Limb (tissue), 2 donors: ENCODE results near the gene PIP4K2A.
A peak's percentile ranks its signal among the peaks of the same experiment; 100 is the strongest.
"Not testable (repeated sequence)": the region's sequence is repeated elsewhere in the genome, so short reads cannot be mapped to it uniquely, and the experiment has no call there.

Source experiments
- DNase-seq, 2 donors: peaks; one replicate each; pipeline ENCODE4 v3.0.0-alpha.2; 2016; ENCODE audit errors: extremely low spot score in 2 of 2

The PIP4K2A gene

DNA sequence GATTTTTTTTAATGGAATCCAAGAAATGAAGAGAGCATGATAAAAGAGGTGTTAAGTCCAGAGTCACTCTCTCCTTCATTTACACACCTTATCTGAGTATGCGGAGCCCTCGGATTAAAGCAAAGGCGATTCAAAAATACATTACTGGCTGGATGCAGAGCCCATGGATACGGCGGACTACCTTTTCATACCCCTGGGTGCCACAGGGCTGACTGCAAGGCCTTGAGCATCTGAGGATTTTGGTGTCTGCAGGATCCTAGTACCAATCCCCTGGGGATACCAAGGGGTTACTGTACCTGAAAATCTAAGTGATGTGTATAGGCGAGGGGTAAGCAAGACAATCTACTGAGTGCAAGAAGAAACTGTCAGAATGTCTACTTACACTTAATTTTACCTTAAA is 20.5 kb downstream of the PIP4K2A start:
- no peak for DNase-seq

DNA sequence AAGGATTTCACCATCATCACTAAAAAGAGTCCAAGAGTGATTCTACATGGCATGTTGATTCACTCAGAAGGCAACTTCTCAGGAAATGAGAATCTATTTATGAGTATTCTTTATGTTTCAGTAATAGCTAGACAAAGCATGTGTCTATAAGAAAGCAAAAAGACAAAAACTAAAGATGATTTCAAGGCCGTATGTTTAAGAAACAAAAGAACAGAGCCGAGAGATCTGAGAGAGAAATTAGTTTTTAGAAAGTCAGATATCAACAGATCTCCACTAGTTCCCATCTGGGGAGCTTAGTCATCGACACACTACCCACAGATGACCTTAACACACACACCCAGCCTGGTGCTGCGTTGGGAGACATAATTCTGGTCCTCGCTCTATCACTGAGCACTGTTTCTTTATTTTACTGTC is 21.0 kb downstream of the PIP4K2A start:
- no peak for DNase-seq

DNA sequence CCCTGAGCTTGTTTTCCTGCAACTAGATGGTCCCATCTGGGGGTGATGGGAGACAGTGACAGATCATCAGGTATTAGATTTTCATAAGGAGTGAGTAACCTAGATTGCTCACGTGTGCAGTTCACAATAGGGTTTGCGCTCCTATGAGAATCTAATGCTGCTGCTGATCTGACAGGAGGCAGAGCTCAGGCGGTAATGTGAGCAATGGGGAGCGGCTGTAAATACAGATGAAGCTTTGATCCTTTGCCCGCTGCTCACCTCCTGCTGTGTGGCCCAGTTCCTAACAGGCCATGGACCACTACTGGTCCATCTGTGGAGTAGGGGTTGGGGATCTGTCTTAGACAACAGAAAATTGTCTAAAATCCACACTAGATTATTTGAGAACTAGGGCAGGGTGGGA is 22.3 kb downstream of the PIP4K2A start:
- DNase-seq: not testable (repeated sequence)

DNA sequence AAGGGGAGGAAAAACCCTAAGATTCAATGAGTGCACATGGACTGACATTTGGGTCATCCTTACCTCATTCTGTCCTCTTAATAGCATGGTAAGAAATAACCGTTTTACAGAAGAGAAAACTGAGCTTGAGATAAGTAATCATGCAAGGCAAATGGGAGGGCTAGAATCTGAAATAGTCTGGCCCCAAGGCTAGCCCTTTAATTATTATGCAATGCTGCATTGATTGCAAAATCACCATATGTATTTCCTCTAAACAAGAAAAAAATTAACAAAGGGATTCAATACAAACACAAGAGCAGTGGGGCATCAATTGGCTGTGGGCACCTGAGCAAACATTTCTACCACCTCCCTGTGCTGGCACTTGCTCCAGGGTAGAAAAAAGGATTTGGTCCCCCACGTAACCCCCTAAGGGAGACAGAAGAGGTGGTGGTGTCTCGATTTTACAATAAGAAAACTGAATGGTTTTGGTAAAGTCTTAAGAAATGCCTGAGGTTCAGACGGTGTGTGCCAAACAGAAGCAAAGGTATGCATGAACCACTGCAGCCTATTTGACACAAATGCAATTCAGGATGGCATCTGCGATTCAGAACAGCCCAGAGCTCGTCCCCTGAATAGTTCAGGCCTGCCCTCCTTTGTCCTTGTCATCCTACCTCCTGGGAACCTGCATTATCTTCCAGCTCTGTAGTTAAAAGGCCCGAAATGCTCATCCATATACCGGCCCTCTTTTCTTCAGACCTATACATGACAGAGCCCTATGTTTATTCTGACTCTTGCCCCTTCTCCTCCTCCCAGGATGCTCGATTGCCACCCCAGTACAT is 23.6 kb downstream of the PIP4K2A start:
- no peak for DNase-seq

DNA sequence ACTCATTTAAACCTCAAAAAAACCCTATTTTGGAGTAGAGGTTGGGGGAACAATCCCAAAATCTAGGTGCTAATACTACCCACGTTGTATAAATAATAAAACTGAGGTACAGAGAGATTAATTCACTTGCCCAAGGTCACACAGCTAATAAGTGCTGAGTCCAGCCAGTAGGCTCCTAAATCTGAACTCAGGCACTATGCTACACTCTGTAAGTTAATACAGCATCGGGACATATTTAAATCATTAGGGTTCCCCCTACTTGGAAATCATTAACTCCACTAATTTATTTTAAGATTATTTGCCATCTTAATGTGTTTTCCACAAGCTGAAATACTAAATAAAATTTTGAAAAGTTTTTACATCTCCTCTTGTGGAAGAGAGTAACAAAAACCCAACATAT is 24.2 kb downstream of the PIP4K2A start:
- DNase-seq: no peak

DNA sequence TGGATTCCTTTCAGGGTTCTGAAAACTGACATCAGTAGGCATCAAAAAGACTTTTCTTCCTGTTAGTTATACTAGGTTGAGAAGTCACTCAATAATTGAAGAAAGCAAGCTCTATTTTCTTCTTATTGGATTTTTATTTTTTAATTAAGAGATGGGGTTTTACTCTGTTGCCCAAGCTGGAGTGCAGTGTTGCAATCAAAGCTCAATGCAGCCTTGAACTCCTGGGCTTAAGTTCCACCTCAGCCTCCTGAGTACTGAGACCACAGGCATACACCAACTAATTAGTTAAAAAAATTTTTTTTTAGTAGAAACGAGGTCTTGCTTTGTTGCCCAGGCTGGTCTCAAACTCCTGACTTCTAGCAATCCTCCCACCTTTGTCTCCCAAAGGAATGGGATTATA is 28.0 kb downstream of the PIP4K2A start:
- no peak for DNase-seq

DNA sequence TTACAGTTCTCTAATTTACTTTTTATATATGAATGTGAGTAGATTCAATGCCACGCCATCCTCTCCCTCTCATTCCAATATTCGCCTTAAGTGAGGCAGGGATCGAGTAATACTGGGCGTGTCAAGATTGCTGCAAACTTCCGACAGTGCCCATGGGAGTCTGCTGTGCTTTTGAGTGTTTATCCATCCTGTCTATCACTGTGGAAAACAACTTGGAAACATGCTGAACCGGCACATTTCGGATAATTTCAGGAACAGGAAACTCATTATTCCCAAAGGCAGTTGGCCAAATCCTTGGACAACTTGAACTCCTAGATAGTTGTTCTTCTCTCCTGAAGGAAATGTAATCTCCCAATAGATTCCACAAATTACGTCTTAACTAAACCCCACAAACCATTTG is 28.5 kb downstream of the PIP4K2A start:
- DNase-seq: no peak

DNA sequence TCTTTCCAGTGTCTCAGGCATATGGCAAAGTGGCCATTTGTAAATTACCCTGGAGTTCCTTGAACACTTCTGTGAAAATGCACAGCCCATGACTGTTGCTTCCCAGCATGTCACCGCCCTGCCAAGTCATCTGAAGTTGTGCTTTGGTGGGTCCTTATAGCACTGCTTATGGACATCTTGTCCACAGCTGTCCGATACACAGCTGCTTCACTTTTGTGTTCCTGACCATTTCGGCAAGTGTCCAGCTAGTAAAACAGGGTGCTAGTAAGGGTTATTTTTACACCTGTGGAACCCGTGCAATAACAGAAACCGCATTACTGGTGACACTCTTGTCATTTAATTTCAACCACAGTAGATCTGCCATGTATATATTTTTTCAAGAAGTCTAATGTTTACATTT is 29.7 kb downstream of the PIP4K2A start:
- no peak for DNase-seq

DNA sequence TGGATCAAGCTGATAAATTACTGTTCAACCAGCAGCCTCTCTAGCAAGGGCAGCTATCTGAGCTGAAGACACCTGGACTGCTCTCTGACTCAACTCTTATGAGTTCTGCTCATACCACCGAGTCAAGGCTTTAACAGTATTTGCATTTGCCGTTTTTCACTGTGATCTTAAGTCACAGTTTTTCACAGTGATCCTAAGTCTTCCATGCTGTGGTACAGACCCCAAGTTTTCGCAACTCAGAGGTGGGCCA is 31.3 kb downstream of the PIP4K2A start:
- no peak for DNase-seq

DNA sequence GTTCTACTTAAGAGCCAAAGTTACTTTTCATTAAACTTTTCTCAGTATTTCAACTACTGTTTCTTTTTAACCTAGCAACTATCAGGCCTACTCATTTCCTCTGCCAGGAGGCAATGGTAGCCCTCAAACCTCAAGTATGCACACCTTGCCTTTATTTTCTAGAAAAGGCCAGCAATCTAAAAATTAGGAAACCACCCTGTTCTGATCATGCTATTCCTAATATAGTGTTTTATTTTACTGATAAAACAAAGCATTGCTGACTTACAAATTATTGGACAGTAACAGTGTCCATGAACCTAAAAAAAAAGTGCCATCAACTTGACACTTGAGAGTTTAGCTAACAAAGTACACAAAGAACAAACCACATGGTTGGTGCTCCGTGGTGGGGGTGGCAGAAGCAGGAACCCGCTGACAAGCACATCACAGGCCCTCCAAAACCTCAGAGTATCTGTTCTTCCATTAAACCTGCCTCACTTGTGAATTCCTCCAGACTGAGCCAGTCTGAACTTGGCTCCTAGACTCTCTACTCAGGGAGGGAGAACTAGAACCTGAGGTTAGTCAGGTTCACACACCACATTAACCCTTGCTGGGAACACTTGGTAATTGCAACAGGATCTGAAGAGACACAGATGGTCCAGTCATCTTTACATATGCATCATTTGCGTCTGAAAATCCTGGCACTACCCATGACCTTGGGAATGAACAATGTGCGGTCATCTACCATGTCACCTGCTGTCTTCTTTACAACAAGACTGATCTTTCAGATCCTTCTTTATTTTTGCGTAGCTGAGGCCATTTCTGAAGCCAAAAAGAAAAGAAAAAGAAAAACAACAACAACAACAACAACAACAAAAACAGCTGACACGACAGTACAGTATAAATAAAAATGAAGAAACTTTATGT is 31.9 kb downstream of the PIP4K2A start:
- no peak for DNase-seq

DNA sequence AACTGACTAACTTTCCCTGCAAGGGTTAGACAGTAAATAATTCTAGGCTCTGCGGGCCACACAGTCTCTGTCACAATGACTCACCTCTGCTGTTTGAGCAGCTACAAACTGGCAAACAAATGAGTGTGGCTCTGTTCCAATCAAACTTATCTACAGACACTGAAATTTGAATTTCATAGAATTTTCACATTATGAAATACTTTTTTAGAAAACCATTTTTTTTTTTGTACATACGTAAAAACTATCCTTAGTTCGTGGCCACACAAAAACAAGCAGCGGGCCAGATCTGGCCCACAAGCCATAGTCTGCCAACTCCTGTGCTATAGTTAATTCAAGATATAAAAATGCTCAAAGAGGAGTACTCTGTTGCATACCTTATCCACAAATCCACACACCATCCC is 32.6 kb downstream of the PIP4K2A start:
- DNase-seq: no peak

DNA sequence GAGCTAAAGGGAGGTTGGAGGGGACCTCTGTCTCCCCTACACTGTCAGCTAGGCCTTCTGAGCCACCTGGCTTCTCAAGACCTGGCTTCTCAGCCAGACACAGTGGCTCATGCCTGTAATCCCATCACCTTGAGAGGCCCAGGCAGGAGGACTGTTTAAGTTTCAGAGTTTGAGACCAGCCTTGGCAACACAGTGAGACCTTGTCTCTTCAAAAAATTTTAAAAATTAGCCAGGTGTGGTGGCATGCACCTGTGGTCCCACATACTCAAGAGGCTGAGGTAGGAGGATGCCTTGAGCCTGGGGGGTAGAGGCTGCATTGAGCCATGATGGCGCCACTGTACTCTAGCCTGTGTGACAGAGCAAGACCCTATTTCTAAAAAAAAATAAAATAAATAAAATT is 33.1 kb downstream of the PIP4K2A start:
- no peak for DNase-seq

DNA sequence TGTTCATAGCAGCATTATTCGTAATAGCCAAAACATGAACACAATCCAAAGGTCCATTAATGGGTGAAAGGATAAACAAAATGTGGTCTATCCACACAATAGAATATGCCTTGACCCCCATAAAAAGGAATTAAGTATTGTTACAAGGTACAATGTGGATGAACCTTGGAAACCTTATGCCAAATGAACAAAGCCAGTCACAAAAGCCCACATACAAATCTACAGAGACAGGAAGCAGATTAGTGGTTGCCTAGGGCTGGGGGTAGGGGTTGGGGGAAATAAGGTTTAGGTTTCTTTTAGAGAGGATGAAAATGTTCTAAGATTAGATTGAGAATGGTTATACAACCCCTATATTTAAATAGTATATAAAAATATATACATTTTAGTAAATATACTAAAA is 34.8 kb downstream of the PIP4K2A start:
- DNase-seq: no peak

DNA sequence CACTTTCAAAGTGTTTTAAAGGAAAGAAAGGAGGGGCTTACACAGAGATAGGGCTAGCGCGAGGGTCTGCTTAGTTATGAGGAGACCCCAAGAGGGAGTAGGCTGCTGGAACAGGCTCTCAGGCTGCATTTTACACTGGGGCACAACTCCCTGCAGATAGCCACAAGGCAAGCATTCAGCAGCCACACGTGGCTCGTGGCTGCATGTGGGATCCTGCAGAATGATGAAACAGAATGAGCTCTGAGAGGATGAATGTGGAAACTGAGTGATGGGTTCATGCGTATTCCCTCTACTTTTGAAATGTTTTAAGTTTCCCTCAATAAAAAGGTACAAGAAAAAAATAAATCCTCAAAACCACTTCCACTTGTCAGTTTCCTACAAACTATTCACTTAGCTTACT is 37.0 kb downstream of the PIP4K2A start:
- no peak for DNase-seq

DNA sequence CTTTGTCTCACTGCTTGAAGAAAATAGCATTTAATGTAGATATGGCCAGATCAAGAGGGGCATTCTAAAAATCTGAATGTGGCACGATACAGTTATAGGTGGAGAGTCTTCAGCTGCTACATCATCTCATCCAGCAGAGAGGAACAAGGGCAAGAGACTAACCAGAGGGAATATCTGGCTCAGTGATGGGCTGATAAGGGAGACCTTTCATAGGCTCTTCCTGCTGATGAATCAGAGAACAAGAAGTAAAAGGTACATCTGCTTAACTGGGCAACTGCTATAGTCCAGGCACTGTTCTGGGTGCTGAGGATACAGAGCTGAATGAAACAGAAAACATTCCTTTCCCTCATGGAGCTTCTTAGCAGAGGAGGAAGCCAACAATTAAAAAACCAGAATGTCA is 37.9 kb downstream of the PIP4K2A start:
- no peak for DNase-seq

DNA sequence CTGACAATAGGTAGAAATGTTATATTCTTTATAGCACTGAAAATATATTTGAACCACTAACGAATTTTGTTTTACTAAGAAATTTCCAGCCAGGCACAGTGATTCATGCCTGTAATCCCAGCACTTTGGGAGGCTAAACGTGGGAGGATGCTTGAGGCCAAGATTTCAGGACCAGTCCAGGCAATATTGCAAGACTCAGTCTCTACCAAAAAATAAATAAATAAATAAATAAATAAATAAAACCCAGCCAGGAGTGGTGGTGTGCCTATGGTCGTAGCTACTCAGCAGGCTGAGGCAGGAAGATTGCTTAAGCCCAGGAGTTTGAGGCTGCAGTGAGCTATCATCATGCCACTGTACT is 39.8 kb downstream of the PIP4K2A start:
- DNase-seq: no peak

DNA sequence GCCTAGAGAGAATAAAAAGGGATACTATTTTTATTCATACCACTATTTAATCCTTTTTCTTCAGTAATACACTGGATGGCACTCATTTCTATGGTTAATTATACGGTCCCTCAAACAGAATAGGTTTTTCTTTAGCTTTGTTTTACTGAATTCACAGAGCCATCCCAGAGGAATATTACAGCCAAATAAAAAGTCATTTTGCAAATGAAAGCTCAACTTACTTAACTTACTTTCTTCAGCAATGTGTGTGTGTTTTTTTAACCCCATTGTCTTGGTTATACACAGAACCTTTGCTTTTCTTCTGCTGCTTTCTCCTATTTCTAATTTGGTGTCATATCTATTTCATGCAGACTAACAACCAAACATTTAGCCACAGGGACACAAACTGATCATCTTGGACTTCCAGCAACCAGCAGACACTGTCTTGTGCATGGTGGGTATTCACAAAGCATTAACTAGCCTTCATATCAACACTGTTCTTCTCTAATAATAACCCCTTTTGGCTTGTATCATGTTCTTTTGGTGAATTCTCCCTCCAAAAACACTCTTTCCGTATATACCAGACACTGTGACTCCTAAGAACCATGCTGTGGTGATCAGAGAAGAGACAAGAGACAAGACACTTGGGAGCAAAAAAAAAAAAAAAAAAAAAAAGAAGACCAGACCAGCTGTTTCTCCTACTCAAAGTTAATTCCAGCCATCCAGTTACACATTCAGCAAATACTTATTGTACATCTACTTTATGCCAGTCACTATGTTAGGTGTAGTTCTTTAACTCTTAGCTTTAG is 40.4 kb downstream of the PIP4K2A start:
- DNase-seq: no peak

DNA sequence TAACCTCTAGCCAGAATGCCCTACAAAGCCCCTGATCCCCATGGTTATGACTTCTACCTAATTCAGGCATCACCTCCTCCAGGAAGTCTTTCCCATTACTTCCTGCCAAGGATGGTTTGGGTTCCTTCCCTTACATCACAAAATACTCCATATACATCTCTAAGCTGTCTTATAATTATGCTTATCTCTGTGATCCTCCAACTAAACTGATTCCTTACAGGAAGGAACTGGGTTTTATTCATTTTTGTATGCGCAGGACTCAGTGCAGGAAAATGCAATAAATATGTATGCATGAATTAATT is 41.3 kb downstream of the PIP4K2A start:
- DNase-seq: no peak

DNA sequence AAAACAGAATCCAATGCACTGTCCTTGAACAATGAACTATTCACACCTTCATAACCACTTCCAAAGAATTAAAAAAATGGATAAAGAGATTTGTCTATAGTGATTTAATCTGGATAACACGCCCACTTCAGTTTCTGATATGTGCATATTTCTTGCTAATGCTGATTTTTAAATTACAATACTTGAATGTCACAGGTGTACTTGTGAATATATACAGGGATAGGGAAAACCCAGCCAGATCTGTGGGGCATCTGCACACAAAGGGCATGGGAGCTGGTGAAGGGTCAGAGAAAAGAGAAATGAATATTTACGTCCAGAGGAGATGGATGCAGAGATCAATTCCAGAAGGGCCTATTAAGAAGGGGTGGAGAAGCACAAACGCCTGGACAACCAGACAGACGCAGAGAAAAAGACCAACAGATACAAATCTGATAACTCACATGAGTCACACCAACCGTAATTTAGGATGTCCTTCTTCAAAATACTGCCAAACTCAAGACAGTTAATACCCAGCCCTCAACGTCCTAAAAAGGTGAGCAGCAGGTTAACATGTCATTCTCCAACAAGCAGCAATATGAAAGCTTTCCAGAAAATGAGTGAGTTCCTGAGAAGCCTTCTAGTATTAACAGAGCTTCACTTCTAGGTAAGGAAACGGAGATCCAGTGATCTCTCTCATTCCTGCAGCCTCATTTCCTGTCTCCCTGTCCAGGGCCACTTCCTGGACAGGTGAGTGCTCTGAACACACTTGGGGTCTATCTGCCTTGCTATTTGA is 41.9 kb downstream of the PIP4K2A start:
- DNase-seq: no peak

DNA sequence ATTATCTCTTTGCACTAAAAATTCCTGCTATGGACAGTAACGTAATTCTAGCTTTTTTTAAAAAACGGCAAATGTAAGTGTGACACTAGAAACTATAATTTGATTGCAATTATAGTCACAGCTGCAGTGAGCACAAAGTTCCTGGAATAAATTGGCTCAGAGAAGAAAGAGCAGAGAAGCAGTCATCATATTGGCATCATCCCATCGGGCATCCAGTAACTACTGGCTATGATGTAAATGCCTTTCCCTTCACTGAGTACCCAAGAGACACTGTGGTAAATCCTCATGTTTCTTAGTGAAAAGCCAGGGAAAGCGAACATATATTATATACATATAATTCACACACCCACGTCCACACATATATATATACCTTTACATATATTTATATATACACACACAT is 43.6 kb downstream of the PIP4K2A start:
- DNase-seq: peak in 1 of 2 donors; percentile 41

DNA sequence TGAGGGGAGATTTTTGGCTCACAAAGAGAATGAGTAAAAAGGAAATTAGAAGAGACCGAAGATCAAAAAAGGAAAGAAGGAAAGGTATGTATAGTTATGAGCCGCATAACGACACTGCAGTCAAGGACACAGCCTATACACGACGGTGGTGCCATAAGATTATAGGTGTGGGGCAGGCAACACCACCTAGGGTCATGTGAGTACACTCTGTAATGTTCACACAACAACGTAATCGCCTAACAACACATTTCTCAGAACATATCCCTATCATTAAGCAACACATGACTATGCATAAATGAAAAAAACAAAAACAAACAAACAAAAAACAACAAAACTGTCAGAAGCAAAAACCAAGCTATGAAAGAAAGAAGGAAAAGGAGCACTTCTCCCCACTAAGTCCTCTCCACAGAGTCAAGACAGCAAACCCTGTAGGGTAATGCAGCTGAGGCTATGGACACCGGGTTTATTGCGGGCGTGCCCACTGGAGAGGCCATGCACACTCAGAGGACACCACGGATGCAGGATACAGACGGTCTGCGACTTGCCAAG is 45.1 kb downstream of the PIP4K2A start:
- DNase-seq: no peak

DNA sequence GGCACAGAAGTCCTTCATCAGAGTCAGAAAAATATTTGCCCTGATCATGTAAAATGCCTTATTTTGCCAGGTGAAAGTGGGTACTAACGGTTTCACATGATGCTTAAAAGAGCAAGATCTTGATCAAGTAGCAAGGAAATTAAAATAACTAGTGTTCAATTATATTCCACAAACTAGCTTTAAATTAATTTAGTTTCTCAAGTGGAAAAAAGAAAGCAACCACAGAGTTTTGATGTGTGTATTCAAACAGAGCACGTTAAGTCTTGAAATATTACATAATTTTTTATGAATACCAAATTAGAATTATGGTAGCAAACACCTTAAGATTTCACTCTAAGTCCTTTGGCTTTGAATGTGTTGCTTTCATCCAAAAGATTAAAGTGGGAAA is 47.3 kb downstream of the PIP4K2A start:
- no peak for DNase-seq
